Thoracic aorta (tissue), 2 donors: ENCODE results near the gene KRTAP10-8. TPM values are rescaled to one million over a fixed set of nuclear protein-coding genes. Genes with fewer than 3 reads are reported as not detected.

Experiments used
- ATAC-seq: fragments of 150-250 bp; one replicate; pipeline ENCODE4 v1.8.0; 2017; ENCODE audit warnings: low read depth; ENCODE audit not compliant: insufficient number of reproducible peaks, low FRiP score
- DNase-seq: peaks from one replicate; pipeline ENCODE4 v3.0.0-alpha.2; 2020; ENCODE audit warnings: low spot score
- H3K27ac ChIP-seq, 2 donors: fragments of 200-600 bp; sonication (generic); 1 replicate in 1 of 2; 2 replicates in 1 of 2; pipeline ENCODE4 v1.5.1; 2016; ENCODE audit warnings: mild to moderate bottlenecking in 2 of 2, moderate library complexity in 2 of 2
- H3K27me3 ChIP-seq: fragments of 200-600 bp; sonication (generic); replicated peaks from 2 replicates; pipeline ENCODE4 v1.6.0; 2016; ENCODE audit warnings: mild to moderate bottlenecking; ENCODE audit not compliant: insufficient read depth
- H3K36me3 ChIP-seq: fragments of 200-600 bp; sonication (generic); one replicate; pipeline ENCODE4 v1.5.1; 2016
- H3K4me1 ChIP-seq, 2 donors: fragments of 200-600 bp; sonication (generic); 1 replicate in 1 of 2; 2 replicates in 1 of 2; pipeline versions ENCODE4 v1.5.1 to v1.6.0; 2016; ENCODE audit warnings: low read depth in 2 of 2, mild to moderate bottlenecking in 1 of 2; ENCODE audit not compliant: control insufficient read depth in 1 of 2
- H3K4me3 ChIP-seq: fragments of 200-600 bp; sonication (generic); 2 replicates; pipeline ENCODE4 v1.5.1; 2016; ENCODE audit warnings: mild to moderate bottlenecking
- H3K9me3 ChIP-seq: fragments of 200-600 bp; sonication (generic); 2 replicates; pipeline ENCODE4 v1.5.1; 2016
- CTCF ChIP-seq: fragments of 200-600 bp; sonication (generic); IDR thresholded peaks from one replicate; pipeline ENCODE4 v1.5.1; 2019; ENCODE audit warnings: antibody characterized with exemption
- total RNA-seq, 2 donors: library from RNA; depleted of rRNA; stranded (reverse); fragments of >200 nt; gene quantifications; one replicate each; pipeline versions ENCODE4 v1.1.0 to v1.2.3, GENCODE V29; 2016

The KRTAP10-8 gene
- total RNA-seq, 2 donors from 2014 or later, result not detected

GRCh38 chr21:44653656-44654575 is 42.0 kb downstream of the KRTAP10-8 start:
- no peak for ATAC-seq
- no peak overlapping the region for H3K4me3 ChIP-seq
- no peak for DNase-seq
- no peaks in the 10 kb centered on the region for H3K27me3 ChIP-seq
- no peaks in the 10 kb centered on the region for H3K36me3 ChIP-seq
- no peak overlapping the region for H3K27ac ChIP-seq
- H3K9me3 ChIP-seq, result peaks cover 3% of the 10 kb centered on the region
- H3K4me1 ChIP-seq, result no peaks in the 10 kb centered on the region
- no peak for TF ChIP-seq CTCF

GRCh38 chr21:44654576-44655175 is 42.8 kb downstream of the KRTAP10-8 start, which contains the start of gene KRTAP12-4:
TSS of gene KRTAP12-4 (minus strand) at chr21:44654659. CDS start at chr21:44654614, 45 bp downstream.
- H3K27ac ChIP-seq, result no peak within 1 kb of the TSS
- no peaks in the 10 kb centered on the region for H3K4me1 ChIP-seq
- H3K27me3 ChIP-seq, result no peaks in the 10 kb centered on the region
- DNase-seq (no peak), ATAC-seq (no peak)
- TF ChIP-seq CTCF, result no peak
- H3K4me3 ChIP-seq, result no peak within 1 kb of the TSS
- H3K36me3 ChIP-seq, result no peaks in the 10 kb centered on the region
- peaks cover 3% of the 10 kb centered on the region for H3K9me3 ChIP-seq

- TF ChIP-seq CTCF, result no peak
- ATAC-seq, result no peak
- Histone ChIP-seq H3K36me3 (no peaks in the 10 kb centered on the region), H3K4me3 (no peak overlapping the region), H3K4me1 (no peaks in the 10 kb centered on the region), H3K9me3 (peaks cover 3% of the 10 kb centered on the region), H3K27me3 (no peaks in the 10 kb centered on the region), H3K27ac (no peak overlapping the region)
- DNase-seq, result no peak
These were observed 45.0 kb downstream of the KRTAP10-8 start for GRCh38 chr21:44656868-44657267.

- no peak within 1 kb of the TSS for H3K27ac ChIP-seq
- H3K4me1 ChIP-seq, result no peaks in the 10 kb centered on the region
- H3K27me3 ChIP-seq, result no peaks in the 10 kb centered on the region
- DNase-seq, result no peak
- ATAC-seq, result no peak
- TF ChIP-seq CTCF, result no peak
- no peak within 1 kb of the TSS for H3K4me3 ChIP-seq
- H3K36me3 ChIP-seq, result no peaks in the 10 kb centered on the region
- peaks cover 3% of the 10 kb centered on the region for H3K9me3 ChIP-seq
These were observed 46.0 kb downstream of the KRTAP10-8 start, which contains the start of gene KRTAP12-3 for GRCh38 chr21:44657635-44658540. TSS of gene KRTAP12-3 (plus strand) at chr21:44657932. CDS start at chr21:44657980, 48 bp downstream.
